ENCODE data around the gene WDR82.

DNA sequence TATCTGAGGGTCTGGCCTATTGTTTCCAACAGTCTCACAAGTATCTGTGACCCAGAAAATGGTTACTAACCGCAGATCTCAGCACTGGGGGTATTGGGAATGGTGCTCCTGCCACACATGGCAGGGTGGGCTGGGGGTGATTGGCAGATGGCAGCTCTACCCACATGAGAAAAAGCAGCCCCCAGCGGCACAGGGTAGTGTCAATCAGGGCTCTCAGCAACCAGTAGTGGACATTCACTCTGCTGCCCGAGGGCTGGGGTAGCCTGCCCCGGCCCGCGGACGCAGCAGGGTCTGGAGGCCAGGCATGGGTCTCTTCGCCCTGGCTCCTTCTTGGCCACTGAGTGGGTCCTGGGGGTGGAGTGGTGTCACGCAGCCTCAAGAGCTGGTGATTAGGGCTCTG is 46.2 kb upstream of the WDR82 start:
- no peak for TF ChIP-seq EZH2phosphoT487 (IDR thresholded peaks at IDR 0.05; ENCODE audit: borderline replicate concordance)
- TF ChIP-seq, protein P1, sequence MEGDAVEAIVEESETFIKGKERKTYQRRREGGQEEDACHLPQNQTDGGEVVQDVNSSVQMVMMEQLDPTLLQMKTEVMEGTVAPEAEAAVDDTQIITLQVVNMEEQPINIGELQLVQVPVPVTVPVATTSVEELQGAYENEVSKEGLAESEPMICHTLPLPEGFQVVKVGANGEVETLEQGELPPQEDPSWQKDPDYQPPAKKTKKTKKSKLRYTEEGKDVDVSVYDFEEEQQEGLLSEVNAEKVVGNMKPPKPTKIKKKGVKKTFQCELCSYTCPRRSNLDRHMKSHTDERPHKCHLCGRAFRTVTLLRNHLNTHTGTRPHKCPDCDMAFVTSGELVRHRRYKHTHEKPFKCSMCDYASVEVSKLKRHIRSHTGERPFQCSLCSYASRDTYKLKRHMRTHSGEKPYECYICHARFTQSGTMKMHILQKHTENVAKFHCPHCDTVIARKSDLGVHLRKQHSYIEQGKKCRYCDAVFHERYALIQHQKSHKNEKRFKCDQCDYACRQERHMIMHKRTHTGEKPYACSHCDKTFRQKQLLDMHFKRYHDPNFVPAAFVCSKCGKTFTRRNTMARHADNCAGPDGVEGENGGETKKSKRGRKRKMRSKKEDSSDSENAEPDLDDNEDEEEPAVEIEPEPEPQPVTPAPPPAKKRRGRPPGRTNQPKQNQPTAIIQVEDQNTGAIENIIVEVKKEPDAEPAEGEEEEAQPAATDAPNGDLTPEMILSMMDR (conservative IDR thresholded peaks at IDR 0.05; ENCODE audit: low read length): no peak
